Fibroblast of skin of right quadriceps (primary cell): Measurements from ENCODE around the gene JPT2.
A peak's percentile ranks its signal among the peaks of the same experiment; 100 is the strongest.

ENCODE experiments used
- DNase-seq: peaks from one replicate; pipeline ENCODE4 v3.0.0-alpha.2; 2013

The JPT2 gene

GRCh38 chr16:1740781-1741490, 62.9 kb downstream of the JPT2 start:
- no peak for DNase-seq

- no peak for DNase-seq
Measured at GRCh38 chr16:1741553-1742165, 63.6 kb downstream of the JPT2 start.

- no peak for DNase-seq
Measured at GRCh38 chr16:1743376-1744337, 65.6 kb downstream of the JPT2 start.

- no peak for DNase-seq
Measured at GRCh38 chr16:1744338-1744840, 66.3 kb downstream of the JPT2 start.

- DNase-seq = peak; percentile 81
Measured at GRCh38 chr16:1745181-1745899, 67.3 kb downstream of the JPT2 start.

- DNase-seq = peak; percentile 73
Measured at GRCh38 chr16:1745900-1746692, 68.0 kb downstream of the JPT2 start.

- no peak for DNase-seq
Measured at GRCh38 chr16:1746693-1747195, 68.7 kb downstream of the JPT2 start.

GRCh38 chr16:1747934-1748333, 69.9 kb downstream of the JPT2 start:
- DNase-seq = no peak

- DNase-seq = no peak
Measured at GRCh38 chr16:1749152-1750117, 71.4 kb downstream of the JPT2 start.
